ENCODE data around the gene ROR2.

Gene ROR2

DNA sequence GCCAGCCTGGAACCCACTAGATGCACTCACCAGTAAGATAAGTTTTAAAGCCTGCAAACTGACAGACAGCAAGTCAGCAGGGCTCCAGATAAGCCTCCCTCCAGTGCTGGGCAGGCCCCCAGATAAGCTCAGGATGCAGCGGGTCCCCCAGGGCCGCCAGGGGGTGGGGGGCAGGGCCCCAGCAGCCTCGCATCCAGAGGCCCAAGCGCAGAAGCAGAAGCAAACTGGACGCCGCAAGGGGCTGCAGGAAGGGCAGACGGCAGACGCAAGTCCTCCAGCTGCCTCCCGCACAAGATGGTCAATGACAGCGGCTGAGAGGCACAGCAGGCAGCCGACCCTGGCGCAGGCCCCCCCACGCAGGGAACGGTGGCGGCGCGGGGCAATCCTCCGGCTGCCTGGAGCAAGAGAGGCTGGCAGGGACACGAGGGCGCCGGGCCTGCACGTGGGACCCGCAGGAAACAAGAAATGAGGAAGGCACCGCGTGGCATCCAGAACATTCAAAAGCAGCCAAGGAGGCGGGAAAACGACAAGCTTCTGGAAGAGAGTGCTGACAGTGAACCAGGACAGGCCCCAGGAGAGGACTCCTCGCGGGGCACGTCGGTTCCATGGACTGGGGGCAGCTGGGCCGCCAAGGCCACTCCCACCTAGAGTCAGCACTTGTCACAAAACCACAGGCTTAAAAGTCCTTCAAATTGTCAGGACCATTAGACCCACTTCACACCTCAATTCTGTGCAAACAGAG is 49.8 kb downstream of the ROR2 start:
- DNase-seq: no peak

DNA sequence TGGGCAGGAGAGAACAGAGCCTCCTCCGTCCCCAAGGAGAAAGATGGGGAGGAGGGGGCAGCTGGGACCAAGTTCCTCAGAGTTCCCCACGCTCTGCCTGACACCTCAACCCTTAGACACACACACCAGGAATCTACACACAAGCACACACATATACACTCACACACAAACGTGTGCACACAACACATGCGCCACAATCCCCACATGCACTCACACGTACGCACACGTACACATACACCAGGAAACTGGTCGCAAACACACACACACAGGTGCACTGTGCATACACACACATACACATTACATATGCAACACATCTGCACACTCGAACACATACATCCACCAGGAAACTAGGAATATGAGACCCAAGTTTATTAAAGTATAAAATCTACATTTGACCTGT is 50.4 kb downstream of the ROR2 start:
- DNase-seq: no peak

DNA sequence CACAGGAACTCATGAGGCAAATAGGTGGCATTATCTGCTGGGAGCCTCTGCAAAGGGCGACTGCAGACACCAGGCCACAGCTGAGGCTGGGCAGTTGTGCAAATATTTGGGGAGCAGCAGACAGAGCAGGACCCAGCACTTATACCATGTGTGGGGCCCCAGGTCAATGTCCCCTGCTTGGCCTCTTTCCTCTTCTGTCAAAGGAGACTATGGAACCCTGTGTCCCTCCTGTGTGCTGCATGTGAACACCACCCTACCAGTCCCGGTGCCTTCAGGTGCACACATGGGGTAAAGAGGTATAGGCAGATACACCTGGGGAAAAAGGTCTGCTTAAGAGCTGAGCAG is 50.8 kb downstream of the ROR2 start:
- no peak for DNase-seq

DNA sequence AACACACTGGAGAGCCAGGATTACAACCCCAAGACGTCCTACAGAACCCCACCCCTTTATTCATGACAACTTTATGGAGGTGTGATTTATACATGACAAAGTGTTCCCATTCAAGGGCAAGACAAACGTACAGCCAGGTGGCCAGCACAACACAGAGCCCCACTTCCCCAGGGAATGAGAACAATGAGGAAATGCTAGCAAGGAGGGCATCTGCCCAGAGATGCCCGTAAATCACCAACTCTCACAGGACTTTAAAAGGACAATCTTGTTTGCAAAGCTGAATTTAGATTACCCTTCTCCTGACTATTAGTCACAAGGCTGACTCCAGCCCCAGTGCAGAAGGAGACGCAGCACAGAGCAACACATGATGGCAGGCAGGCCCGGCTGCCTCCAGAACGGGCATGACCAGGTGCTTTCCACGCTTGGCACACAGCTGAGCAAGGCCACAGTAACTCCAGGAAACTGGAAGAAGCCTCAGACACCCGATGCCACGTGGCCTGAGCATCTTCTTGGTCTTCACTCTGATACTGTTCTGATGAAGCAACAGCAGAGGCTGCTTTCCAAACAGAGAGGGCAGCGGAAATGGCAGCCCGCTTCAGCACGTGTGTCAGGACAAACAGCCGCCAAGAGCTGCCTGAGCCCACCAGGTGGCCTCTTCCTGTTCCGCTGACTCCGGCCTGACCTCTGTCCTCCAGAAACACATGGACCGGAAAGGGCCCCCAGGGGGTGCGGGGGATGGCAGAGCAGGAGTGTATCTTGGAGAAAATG is 51.4 kb downstream of the ROR2 start:
- no peak for DNase-seq

DNA sequence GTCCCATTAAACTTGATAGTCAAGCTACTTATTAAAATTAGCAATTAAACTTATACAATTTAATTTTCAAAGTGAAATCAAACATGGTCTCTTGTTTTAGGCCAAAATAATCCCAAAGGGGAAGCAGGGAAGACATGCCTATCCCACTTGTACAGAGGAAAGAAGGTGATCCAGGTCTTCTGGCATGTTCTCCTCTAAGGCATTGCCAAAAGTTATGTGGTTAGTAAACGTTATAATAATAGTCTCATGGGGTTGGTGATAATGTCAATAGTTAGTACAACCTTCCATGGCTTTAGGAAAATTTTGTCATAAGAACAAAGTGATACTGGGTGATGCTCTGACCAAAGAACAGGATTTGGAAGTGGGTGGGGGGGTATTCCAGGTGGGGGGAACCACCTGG is 52.8 kb downstream of the ROR2 start:
- no peak for DNase-seq

DNA sequence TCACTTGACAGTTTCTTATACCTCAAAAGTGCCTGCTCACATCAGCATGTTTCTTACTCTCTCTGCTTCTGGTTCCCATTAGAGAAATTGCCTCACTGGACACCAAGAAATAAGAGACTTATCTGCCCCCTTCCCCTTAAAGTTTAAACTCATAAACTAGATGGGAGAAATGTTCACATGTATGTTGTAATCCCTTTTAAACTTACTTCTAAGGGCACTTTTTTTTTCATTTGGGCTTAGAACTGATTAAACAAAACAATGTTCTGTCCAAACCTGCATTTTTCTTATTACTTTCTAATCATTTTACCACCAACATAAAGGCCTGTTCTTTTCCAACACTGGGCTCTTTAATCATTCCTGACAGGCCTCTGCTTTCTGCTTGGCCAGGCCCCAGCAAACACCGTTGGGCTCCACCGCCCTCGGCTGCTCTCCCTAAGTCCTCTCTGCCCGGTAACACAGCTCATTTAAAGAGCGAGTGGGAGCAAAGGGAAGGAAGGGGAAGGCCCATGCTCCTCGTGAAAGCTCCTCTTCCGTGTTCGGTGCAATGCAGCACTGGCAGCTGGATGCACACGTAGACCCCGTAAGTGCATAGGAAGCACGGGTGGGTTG is 53.4 kb downstream of the ROR2 start:
- no peak for DNase-seq

DNA sequence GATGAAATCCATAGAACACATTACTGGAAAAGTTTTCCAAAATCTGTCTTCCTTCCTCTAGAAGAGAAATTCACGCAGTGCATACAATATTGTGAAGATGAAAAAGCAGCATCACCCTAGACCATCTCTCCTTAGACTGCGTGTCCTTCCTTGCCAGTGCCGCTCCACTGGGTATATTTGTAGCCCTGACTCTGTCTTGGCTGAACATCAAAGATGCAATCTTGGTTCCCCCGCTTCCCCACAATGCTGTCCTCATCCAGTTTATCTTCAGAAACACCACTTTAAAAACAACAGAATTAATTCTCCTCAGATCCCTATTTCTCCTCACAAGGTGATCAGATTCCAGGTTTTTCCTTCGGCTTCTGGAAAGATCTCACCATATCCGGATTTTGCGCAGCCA is 53.9 kb downstream of the ROR2 start:
- no peak for DNase-seq

DNA sequence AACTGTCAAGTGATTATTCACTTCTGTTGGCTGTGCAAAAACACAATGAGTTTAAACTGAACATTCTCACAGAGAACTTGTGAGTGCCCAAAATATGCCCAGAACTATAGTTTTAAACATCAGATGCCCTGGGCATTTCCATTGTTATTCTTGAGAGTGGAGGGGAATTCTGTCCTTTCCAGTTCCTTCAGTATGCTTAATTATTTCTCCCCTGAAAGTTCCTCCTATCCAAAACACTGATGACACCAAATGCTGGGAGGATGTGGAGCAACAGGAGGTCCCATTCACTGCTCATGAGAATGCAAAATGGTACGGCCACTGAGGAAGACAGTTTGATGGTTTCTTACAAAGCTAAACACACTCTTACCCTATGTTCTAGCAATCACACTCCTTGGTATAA is 55.5 kb downstream of the ROR2 start:
- DNase-seq: no peak

DNA sequence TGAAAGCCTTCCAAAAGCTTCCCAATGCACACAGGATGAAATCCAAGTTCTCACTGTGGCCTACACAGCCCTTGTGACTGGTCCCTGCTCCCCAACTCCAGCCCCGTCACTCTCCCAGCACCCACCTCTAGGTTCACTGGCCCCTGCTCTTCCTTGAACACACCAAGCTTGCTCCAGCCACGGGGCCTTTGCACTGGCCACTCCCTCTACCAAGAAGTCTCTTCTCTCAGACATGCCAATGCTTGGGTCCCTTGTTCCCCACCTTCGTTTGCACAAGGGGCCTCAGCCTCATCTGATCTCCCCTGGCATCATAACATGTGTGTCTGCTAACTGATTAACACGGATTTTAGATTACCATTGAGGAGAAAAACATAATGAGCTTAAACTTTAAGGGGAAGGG is 56.0 kb downstream of the ROR2 start:
- no peak for DNase-seq

DNA sequence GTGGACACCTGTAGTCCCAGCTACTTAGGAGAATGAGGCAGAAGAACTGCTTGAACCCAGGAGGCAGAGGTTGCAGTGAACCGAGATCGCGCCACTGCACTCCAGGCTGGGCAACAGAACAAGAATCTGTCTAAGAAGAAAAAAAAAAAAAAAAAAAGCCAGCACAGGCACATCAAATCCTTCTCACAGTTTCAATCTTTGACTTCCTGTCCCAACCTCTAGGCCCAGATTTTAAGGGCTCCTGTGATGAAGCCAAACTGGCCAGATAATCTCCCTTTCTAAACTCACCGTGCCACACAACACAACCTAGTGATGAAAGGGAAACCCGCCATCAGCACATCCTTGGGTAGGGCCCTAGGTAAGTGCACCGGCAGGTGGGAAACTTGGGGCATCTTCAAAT is 58.1 kb downstream of the ROR2 start:
- DNase-seq: no peak

DNA sequence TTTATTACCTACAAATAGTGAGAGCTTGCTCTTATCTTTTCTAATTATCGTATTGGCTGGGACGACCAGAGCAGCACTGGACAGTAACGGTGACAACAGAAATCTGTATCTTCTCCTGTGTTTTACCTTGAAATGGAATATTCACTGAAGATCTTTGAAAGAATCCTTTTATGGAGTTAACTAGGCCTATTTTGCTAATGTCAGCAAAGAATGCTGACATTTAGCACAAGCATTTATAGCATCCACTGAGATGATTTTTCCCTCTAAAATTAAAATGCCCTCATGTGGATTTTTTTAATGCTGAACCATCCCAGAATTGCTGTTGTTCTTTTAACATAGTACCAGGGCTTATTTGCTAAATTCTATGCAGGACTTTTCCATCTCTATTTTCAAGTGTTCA is 59.4 kb downstream of the ROR2 start:
- no peak for DNase-seq

DNA sequence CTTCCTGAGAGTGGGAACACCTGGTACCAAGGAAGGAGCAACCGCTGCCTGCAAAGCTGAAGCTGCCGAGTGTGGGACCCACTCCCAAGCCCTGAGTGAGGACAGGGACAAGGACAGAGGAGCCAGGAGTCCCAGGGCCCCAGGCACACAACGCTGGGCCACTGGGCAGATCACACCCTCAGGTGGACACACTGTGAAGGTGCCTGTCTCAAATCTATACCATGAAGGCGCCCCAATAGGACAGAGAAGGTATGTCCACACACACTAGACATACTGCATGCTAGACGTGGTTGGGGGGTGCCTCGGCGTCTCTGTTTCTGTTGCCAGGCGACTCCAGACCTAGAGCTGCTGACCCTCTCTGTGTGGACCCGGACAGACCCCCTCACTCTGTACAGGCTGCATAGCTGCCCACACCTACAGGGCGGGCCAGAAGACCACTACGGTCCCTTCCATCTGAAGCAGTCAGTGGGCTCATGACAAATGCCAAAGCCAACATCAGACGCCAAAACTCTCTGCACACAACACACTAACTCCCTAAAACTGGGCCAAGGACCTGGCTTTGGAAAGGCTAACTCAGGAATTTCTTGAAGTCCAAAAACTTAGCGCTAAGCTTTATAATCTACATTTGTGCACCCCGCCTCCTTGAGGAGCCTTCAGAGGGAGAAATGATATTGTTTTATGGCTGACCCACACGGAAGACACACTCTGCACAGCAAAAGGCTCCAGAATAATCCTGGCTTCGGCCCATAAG is 60.7 kb downstream of the ROR2 start:
- no peak for DNase-seq

DNA sequence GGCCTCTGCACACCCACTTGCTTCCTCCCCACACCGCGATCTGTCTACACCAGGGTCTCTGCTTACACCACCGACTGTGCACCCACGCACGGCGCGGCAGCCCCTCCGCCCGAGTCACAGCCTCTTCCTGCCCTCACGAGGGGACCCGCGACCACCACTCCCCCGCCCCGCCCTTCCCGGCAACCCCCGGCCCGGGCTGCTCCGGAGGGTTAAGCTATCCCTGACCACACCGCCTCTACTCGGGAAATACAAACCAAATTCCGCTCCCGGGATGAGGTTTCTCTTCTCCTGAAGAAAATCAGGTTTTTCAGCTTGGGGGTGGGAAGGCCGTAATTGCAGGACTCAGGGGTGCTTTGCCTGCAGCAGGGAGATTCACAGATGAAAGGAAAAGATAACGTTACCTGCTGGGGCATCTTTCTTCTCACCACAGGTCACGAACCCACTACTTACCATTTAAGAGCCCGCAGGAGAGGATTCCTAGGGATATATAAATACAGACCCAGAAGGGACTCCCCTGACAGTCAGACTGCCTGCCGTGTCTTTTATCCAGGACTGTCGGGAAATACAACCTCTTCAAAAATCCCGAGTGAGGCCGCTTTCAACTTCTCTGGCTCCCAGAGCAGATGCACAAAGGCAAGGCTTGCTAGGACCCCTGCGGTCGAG is 63.5 kb downstream of the ROR2 start:
- no peak for DNase-seq

DNA sequence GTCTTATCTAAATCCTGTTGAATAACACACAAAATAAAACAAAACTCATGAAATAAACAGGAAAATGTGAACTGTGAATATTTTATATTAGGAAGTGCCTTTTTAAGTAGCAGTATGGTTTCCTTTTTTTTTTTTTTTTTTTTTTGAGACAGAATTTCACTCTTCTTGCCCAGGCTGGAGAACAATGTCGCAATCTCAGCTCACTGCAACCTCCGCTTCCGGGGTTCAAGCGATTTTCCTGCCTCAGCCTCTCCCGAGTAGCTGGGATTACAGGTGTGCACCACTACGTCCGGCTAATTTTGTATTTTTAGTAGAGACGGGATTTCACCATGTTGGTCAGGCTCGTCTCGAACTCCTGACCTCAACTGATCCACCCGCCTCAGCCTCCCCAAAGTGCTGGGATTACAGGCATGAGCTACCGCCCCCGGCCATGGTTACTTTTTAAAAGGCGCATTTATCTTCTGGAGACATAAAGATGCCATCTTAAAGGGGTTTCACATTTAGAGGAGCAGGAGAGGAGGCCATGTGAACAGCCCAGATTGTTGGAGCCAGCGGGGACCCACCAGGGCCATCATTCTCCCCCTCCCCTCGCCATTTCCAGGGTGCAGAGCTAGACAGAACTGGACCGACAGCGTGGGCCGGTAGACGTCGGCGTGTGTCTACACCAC is 64.1 kb downstream of the ROR2 start:
- DNase-seq: no peak

DNA sequence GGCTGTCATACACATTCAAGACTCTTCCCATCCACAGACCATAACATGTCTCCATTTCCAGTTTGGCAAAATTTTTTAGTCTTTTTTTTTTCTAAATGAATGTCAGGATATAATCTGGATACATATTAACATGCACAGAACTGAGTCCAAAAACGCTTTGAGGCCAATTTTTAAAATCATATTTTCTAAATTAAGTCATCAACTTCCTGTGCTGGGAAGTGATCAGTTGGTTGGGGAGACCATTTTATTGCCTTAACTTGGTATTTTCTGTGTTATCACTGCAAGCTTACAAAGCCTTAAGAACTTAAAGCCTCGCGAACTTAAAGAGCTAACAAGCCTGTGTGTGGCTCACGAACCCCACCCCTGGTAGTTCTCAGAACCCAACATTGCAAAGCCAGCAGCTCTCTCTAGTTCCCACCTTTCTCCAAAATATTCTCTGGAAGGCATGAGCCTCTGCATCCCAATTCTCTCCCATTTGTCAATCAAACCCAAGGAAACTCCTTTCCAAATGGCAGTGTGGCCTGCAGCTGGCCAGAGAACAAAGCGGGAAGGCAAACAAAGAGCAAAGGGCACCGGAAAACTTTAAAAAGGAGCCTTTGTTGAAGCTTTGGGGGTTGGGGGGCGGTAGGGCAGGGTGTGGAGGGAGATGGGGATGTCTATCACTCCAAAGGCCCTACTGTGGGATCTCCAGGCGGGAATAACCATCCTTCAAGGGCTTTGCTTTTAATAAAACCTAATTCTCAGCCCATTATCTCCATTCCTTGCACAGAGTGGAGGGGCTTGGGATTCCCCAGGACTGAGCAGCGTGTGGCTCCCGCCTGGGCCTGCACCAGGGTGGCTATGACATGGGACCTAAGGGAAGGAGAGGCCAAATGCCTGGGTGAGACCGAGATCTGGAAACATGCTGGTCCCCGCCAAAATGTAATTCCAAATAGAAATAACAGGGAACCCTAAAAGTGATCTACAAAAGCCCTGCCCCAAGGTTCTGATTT is 65.0 kb downstream of the ROR2 start:
- no peak for DNase-seq

DNA sequence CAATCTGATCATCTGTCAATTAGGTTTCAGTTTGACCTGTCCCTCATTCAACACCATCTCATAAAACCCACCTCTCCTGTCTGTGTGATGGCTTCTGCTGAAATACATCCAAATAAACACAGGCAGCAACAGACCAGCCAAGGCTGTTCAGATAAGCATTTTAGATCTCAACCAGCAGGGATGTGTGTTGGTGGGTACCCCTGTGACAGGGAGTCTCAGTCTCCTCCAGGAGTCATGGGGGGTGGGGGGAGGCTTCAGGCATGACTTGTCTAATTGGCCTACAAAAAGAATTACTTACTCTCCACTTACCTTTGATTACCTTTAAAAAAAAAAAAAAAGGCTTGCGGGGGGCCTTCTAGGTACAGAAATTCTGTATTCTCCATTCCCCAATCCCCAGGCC is 65.9 kb downstream of the ROR2 start:
- no peak for DNase-seq

DNA sequence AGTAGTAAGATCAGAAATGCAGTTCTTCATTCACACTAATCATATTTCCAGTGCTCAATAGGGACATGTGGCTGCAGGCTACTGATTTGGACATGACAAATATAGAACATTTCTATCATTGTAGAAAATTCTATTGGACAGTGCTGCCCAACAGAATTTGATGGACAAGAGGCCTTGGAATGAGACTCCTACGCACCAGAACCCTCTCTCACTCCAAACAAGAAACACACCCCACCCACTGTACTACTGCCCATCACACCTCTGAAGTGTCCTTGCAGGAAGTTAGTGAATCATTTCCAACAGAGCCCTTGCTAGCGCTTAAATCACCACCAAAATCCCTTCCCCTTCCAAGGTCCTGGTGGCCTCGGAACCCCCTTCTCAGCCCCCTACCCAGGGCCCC is 66.5 kb downstream of the ROR2 start:
- no peak for DNase-seq

DNA sequence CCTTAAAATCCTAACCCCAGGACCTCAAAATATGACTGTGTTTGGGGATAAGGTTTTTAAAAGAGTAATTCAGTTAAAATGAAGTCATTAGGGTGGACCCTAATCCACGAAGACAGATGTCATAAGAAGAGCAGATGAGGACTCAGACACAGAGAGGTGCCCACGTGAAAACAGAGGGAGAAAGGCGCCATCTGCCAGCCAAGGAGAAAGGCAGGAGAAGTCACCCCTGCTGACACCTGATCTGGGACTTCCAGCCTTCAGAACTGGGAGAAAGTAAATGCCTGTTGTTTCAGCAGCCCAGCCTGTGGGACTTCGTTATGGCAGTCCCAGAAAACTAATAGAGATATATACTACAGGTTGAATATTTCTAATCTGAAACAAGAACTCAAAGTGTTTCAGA is 67.4 kb downstream of the ROR2 start:
- no peak for DNase-seq

DNA sequence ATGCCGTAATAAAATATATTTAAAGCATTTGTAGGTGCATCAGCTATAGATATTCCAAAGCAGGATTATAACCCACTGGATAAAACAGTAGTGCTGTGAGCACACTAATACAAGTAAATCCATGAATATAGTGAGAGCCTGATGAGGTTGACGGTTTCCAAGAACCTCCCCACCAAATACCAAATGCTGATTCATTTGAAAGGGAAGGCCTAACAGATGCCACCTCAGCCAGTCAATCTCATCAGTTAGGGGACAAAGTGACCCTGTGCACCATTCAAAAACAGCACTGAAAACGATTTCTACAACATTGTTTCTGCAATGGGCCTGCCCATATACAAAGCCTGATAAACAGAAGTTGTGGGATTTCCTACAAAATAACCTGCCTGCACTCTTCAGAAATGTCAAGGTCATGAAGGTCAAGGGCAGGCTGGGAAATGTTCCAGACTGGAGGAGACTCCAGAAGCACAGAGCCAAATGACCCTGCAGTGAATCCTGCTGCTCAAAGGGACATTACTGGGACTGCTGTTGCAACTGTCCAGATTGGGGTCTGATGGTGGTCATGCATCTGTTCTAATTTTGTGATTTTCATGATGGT is 69.6 kb downstream of the ROR2 start:
- DNase-seq: no peak

DNA sequence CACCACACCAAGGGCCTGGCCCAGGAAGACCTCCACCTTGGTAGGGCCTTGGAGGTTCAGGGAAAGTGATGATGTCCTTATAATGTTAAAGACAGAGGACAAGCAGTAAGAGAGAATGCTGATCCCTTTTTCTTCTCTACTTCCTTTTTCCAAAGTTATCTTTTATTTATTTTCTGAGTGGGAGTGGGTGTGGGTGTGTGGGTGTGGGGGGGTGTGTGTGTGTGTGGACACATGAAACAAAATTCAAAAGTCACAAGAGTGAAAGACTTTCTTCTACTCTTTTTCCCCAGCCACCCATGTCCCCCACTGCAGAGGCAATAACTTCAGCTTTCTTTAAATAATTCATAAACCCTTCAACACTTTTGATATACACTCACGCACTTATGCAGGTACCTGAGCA is 70.8 kb downstream of the ROR2 start:
- DNase-seq: no peak

DNA sequence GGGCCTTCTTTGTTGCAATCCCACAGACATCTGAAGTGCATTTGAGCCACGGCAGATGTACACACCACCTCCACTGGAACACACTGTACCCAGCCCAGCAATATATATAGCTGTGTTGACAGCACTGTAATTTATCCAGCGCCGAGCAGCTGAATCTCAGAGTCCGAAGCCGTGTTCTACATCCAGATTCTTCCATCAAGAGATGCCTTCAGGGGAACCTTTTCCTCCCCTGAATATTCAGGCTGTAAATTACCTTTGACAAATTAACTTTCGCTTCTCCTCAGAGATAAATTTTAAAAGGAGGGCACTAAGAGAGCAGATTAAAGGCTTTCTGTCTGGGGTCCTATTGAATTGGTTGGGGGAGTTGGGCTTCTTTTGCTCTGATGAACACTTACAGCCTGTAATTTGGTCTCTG is 76.4 kb downstream of the ROR2 start:
- no peak for DNase-seq
